Esophagus muscularis mucosa (tissue), 3 donors: Measurements from ENCODE around the gene DENND2D.

Experiments
- POLR2AphosphoS5 ChIP-seq, 2 donors: sonication (generic); formaldehyde crosslinking; IDR thresholded peaks; one replicate each; pipeline ENCODE4 v1.6.1; 2017; ENCODE audit warnings: antibody characterized with exemption in 2 of 2
- TF ChIP-seq, protein P1 (sequence below), 3 experiments: fragments of 200-600 bp in 2 of 3; fragments of 450-650 bp in 1 of 3; sonication (generic) in 2 of 3; IDR thresholded peaks; one replicate each; pipeline ENCODE4 v1.5.1; 2017 to 2019; ENCODE audit warnings: antibody characterized with exemption in 3 of 3, mild to moderate bottlenecking in 2 of 3, moderate library complexity in 1 of 3

DNA sequence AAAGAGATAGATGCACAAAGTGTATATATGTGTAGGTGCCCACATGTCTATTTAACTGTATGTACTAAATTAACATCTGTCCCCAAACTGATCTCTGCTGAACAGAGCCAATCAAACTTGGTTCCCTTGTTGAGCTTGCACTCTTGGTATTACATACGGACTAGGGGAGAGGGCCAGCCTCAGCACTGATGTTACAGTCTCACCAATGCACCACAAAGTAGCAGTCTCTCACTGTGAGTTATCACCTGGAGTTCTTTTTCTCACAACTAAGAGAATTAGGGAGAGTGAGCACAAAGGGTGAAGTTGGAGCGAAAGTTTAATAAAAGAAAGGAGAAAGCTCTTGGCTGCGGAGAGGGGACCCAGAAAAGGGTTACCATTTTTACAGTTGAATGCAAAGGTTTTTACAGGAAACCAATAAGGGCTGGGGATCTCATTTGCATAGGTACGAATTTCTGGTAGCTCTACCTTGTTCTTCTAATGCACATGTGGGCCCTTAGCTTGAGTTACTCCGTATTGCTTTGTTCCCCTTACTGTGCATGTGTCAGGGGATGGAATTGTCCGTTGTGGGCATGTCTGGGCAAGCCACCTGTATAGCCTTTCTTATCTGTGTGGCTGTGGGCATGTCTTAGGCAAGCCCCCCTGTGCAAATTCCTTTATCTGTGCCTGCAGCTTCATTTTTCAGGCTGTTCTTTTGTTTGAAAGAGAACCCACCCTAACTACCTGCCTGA lies 13.8 kb upstream of the DENND2D start:
- TF ChIP-seq, protein P1, sequence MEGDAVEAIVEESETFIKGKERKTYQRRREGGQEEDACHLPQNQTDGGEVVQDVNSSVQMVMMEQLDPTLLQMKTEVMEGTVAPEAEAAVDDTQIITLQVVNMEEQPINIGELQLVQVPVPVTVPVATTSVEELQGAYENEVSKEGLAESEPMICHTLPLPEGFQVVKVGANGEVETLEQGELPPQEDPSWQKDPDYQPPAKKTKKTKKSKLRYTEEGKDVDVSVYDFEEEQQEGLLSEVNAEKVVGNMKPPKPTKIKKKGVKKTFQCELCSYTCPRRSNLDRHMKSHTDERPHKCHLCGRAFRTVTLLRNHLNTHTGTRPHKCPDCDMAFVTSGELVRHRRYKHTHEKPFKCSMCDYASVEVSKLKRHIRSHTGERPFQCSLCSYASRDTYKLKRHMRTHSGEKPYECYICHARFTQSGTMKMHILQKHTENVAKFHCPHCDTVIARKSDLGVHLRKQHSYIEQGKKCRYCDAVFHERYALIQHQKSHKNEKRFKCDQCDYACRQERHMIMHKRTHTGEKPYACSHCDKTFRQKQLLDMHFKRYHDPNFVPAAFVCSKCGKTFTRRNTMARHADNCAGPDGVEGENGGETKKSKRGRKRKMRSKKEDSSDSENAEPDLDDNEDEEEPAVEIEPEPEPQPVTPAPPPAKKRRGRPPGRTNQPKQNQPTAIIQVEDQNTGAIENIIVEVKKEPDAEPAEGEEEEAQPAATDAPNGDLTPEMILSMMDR (IDR thresholded peaks at IDR 0.05) = no peak
- TF ChIP-seq POLR2AphosphoS5 (IDR thresholded peaks at IDR 0.05) = no peak
